Omental fat pad (tissue), 4 donors: ENCODE data around the gene ADGRB2. TPM values are rescaled to one million over a fixed set of nuclear protein-coding genes. Genes with fewer than 3 reads are reported as not detected.

ENCODE experiments used
- ATAC-seq: fragments of 150-250 bp; one replicate; pipeline ENCODE4 v1.9.1; 2016; ENCODE audit warnings: mild to moderate bottlenecking, moderate library complexity; ENCODE audit not compliant: low FRiP score
- DNase-seq: peaks from one replicate; pipeline ENCODE4 v3.0.0-alpha.2; 2019; ENCODE audit warnings: low spot score
- CTCF ChIP-seq, 3 donors: fragments of 450-650 bp; IDR thresholded peaks; one replicate each; pipeline ENCODE4 v1.5.1; 2016 to 2017; ENCODE audit warnings: antibody characterized with exemption in 3 of 3, mild to moderate bottlenecking in 3 of 3, moderate library complexity in 2 of 3
- total RNA-seq, 4 donors: library from RNA; depleted of rRNA; stranded (reverse); fragments of >200 nt; gene quantifications; one replicate each; pipeline ENCODE4 v1.1.0, GENCODE V29; 2016

The ADGRB2 gene
- total RNA-seq, 4 donors from 2014 or later: 0.79 to 7.5 (median 3.3) TPM

GRCh38 chr1:31772669-31773248 is 8.6 kb upstream of the ADGRB2 start:
- ATAC-seq: no peak
- TF ChIP-seq CTCF (IDR thresholded peaks at IDR 0.05): no peak
- no peak for DNase-seq

- no peak for TF ChIP-seq CTCF (IDR thresholded peaks at IDR 0.05)
- no peak for DNase-seq
- peak; percentile 26 for ATAC-seq
These were observed 7.9 kb upstream of the ADGRB2 start for GRCh38 chr1:31771891-31772668.

GRCh38 chr1:31769720-31770390 is 5.7 kb upstream of the ADGRB2 start:
- TF ChIP-seq CTCF (IDR thresholded peaks at IDR 0.05): no peak
- ATAC-seq (no peak), DNase-seq (no peak)

- no peak for TF ChIP-seq CTCF (IDR thresholded peaks at IDR 0.05)
- ATAC-seq (no peak), DNase-seq (no peak)
These were observed 5.0 kb upstream of the ADGRB2 start for GRCh38 chr1:31768939-31769704.

GRCh38 chr1:31768407-31768907 is 4.3 kb upstream of the ADGRB2 start:
- TF ChIP-seq CTCF (IDR thresholded peaks at IDR 0.05): no peak
- DNase-seq (no peak), ATAC-seq (no peak)

GRCh38 chr1:31767225-31767624 is 3.1 kb upstream of the ADGRB2 start:
- ATAC-seq (no peak), DNase-seq (no peak)
- TF ChIP-seq CTCF (IDR thresholded peaks at IDR 0.05): no peak
